Upper lobe of right lung (tissue), 1 donor: Measurements from ENCODE around the gene SRGAP3. TPM values are rescaled to one million over a fixed set of nuclear protein-coding genes. Genes with fewer than 3 reads are reported as not detected.

Experiments
- ATAC-seq: fragments of 200-7000 bp; cut with Tn5 transposase; one replicate; pipeline ENCODE4 v1.9.1; 2020; ENCODE audit warnings: mild to moderate bottlenecking, moderate library complexity
- DNase-seq: peaks from one replicate; pipeline ENCODE4 v3.0.0-alpha.2; 2020
- H3K27ac ChIP-seq: fragments of 200-600 bp; one replicate; pipeline ENCODE4 v1.8.0; 2022
- H3K27me3 ChIP-seq: fragments of 200-600 bp; one replicate; pipeline ENCODE4 v1.8.0; 2022; ENCODE audit warnings: mild to moderate bottlenecking
- H3K36me3 ChIP-seq: fragments of 200-600 bp; one replicate; pipeline ENCODE4 v1.8.0; 2022
- H3K4me1 ChIP-seq: fragments of 200-600 bp; one replicate; pipeline ENCODE4 v1.8.0; 2022
- H3K4me3 ChIP-seq: fragments of 200-600 bp; one replicate; pipeline ENCODE4 v1.8.0; 2022; ENCODE audit warnings: mild to moderate bottlenecking
- H3K9me3 ChIP-seq: fragments of 200-600 bp; one replicate; pipeline ENCODE4 v1.8.0; 2022
- CTCF ChIP-seq: fragments of 200-600 bp; IDR thresholded peaks from one replicate; pipeline ENCODE4 v1.8.0; 2022; ENCODE audit warnings: antibody characterized with exemption
- intact Hi-C: fragments of 100-400 bp; cut with DNase I; formaldehyde crosslinking; loops from one replicate; pipeline ENCODE4 v1.11.0; 2022
- total RNA-seq: library from RNA; stranded (reverse); fragmentation: NEBNext Ultra II Directional; extraction: Animal tissue kit (Norgen Biotek cat#: 25700); gene quantifications from one replicate; pipeline ENCODE4 v1.2.1, GENCODE V29; 2021
- donor health status: DM: no; HTN: yes; CAD: no; lungs with severe emphysema.

The SRGAP3 gene
- total RNA-seq, 1 donor from 2014 or later: 3.2 TPM

- no peak for ATAC-seq
These were observed 29.1 kb upstream of the SRGAP3 start for GRCh38 chr3:9278498-9278897.

GRCh38 chr3:9278085-9278484, 28.6 kb upstream of the SRGAP3 start:
- TF ChIP-seq CTCF: no peak
- intact Hi-C loops: no loop called here
- H3K4me3 ChIP-seq: no peak overlapping the region
- no peak for DNase-seq
- ATAC-seq: no peak
- H3K4me1 ChIP-seq: no peaks in the 10 kb centered on the region
- H3K36me3 ChIP-seq: no peaks in the 10 kb centered on the region
- H3K27ac ChIP-seq: no peak overlapping the region
- H3K9me3 ChIP-seq: no peaks in the 10 kb centered on the region
- no peaks in the 10 kb centered on the region for H3K27me3 ChIP-seq

More at GRCh38 chr3:9278498-9278897, 29.1 kb upstream of the SRGAP3 start:
- no peak overlapping the region for H3K4me3 ChIP-seq
- no peak for DNase-seq
- intact Hi-C loops: no loop called here
- no peaks in the 10 kb centered on the region for H3K27me3 ChIP-seq
- no peaks in the 10 kb centered on the region for H3K4me1 ChIP-seq
- no peak overlapping the region for H3K27ac ChIP-seq
- H3K36me3 ChIP-seq: no peaks in the 10 kb centered on the region
- no peaks in the 10 kb centered on the region for H3K9me3 ChIP-seq
- TF ChIP-seq CTCF: no peak

- DNase-seq (no peak), ATAC-seq (no peak)
- intact Hi-C loops: no loop called here
These were observed 27.4 kb upstream of the SRGAP3 start for GRCh38 chr3:9276761-9277370.

GRCh38 chr3:9271903-9272302, 22.5 kb upstream of the SRGAP3 start:
- H3K4me3 ChIP-seq: no peak overlapping the region
- intact Hi-C loops: no loop called here
- no peaks in the 10 kb centered on the region for H3K27me3 ChIP-seq
- no peak for ATAC-seq
- H3K36me3 ChIP-seq: no peaks in the 10 kb centered on the region
- DNase-seq: no peak
- H3K9me3 ChIP-seq: no peaks in the 10 kb centered on the region
- TF ChIP-seq CTCF: no peak
- no peaks in the 10 kb centered on the region for H3K4me1 ChIP-seq
- no peak overlapping the region for H3K27ac ChIP-seq

More at GRCh38 chr3:9276761-9277370, 27.4 kb upstream of the SRGAP3 start:
- H3K27ac ChIP-seq: no peak overlapping the region
- no peaks in the 10 kb centered on the region for H3K4me1 ChIP-seq
- no peaks in the 10 kb centered on the region for H3K36me3 ChIP-seq
- H3K27me3 ChIP-seq: no peaks in the 10 kb centered on the region
- TF ChIP-seq CTCF: no peak
- H3K4me3 ChIP-seq: no peak overlapping the region
- H3K9me3 ChIP-seq: no peaks in the 10 kb centered on the region

- H3K27me3 ChIP-seq: no peaks in the 10 kb centered on the region
- ATAC-seq: no peak
- H3K27ac ChIP-seq: no peak overlapping the region
- H3K4me3 ChIP-seq: no peak overlapping the region
- no peaks in the 10 kb centered on the region for H3K9me3 ChIP-seq
- no peak for DNase-seq
- TF ChIP-seq CTCF: no peak
- no peaks in the 10 kb centered on the region for H3K4me1 ChIP-seq
- intact Hi-C loops: no loop called here
- no peaks in the 10 kb centered on the region for H3K36me3 ChIP-seq
These were observed 21.3 kb upstream of the SRGAP3 start for GRCh38 chr3:9270704-9271103.

GRCh38 chr3:9266716-9267115, 17.3 kb upstream of the SRGAP3 start:
- Histone ChIP-seq H3K36me3 (no peaks in the 10 kb centered on the region), H3K4me1 (no peaks in the 10 kb centered on the region), H3K27ac (no peak overlapping the region), H3K9me3 (no peaks in the 10 kb centered on the region), H3K27me3 (no peaks in the 10 kb centered on the region), H3K4me3 (no peak overlapping the region)
- intact Hi-C loops: no loop called here
- DNase-seq: no peak
- TF ChIP-seq CTCF: no peak
- no peak for ATAC-seq
